ENCODE measurements around the gene ARHGAP4. TPM values are rescaled to one million over a fixed set of nuclear protein-coding genes. Genes with fewer than 3 reads are reported as not detected.

The ARHGAP4 gene
- total and polyA plus RNA-seq, 10 of the 15 experiments (the other 5 are each of a cell fraction or from before 2014, with no cell fraction given): 0.71 to 120 (median 44.3) TPM

DNA sequence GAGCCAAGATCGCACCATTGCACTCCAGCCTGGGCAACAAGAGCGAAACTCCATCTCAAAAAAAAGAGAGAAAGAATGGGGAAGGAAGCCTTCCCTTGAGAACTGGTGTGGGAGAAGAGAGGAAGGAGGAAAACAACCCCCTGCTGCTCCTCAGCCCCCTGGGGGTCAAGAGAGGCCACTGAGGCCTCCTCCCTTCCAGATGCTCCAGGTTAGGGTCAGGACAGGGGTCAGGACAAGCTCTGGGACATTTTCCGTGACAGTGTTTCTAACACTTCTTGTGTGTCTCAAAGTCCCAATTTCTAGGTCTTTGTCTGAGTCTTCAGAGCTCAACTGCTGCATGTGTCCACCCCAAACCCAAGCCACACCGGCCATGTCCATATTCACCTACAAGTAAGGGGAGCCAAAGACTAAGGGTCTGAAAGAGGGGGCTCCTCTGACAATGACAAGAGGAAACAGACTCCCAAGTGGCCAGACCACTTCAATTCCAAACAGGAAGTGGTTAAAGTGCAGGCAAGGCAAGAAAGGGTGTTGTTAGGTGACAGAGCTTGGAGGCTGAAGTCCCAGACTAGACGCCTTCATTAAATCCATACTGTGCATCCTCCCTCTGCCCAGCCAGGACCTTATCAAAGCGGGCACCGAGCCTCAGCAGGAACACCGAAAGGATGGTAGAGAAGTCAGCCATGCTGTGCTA is 48.3 kb downstream of the ARHGAP4 start:
- RAD21 ChIA-PET (ENCODE audit: unreplicated experiment): interaction anchor here (0.6 to 0.7 kb wide), 2 partner anchors 83 to 189 kb away, joined by 3 read pairs; partner anchors contain the start of genes IDH3G and SSR4
- H3K27ac ChIP-seq (ENCODE audit: control insufficient read depth, insufficient read depth): no peak overlapping the region
- H3K79me2 ChIP-seq (ENCODE audit: control insufficient read depth, insufficient read depth, low read length): no peaks in the 10 kb centered on the region
- H3K4me3 ChIP-seq: no peak overlapping the region
- SMC1A ChIA-PET (ENCODE audit: uncharacterized antibody, unreplicated experiment): interaction anchor here (0.6 kb wide), 1 partner anchor 29 kb away, joined by 3 read pairs; no protein-coding TSS in a partner anchor
- no peak for ATAC-seq
- CTCF ChIA-PET: interaction anchor here (0.8 to 1.7 kb wide), 2 partner anchors 18 to 47 kb away, joined by 3 to 11 read pairs; partner anchors contain the start of gene ARHGAP4
- no peak overlapping the region for H3K9ac ChIP-seq (ENCODE audit: control insufficient read depth, insufficient read depth, low read length)
- no peaks in the 10 kb centered on the region; the same call in 2 of the 3 replicates for H3K9me3 ChIP-seq (replicated peaks; ENCODE audit: control insufficient read depth, insufficient read depth, low read length)
- 31% methylated on average over 8 of the region's 8 CpGs for WGBS (ENCODE audit: insufficient coverage, insufficient replicate concordance, low lambda C conversion rate, missing lambda C conversion rate)
- no TSS peak for BruUV-seq (replicated peaks)
- no peak for FAIRE-seq
- in situ Hi-C loops (cut with MboI): no loop called here
- no peak for DNase-seq (ENCODE audit: low read depth, low spot score)
- no peaks in the 10 kb centered on the region for H4K20me1 ChIP-seq (ENCODE audit: control insufficient read depth, insufficient read depth)
- peaks cover 0 to 2% of the 10 kb centered on the region in 2 experiments; a peak in 2 of 4 replicates for H3K27me3 ChIP-seq (replicated peaks in 1 of 2; ENCODE audit: control insufficient read depth in 2 of 2, insufficient read depth in 2 of 2, low read length in 1 of 2)
- H3K4me2 ChIP-seq (ENCODE audit: control insufficient read depth, insufficient read depth): no peak overlapping the region
- intact Hi-C loops (cut with micrococcal nuclease; ENCODE audit: unreplicated experiment): no loop called here
- H2AFZ ChIP-seq (ENCODE audit: control insufficient read depth, low read depth, low read length): no peak overlapping the region
- no peaks in the 10 kb centered on the region for H3K36me3 ChIP-seq (ENCODE audit: control insufficient read depth in 2 of 2, insufficient read depth in 2 of 2, low read length in 1 of 2)
- POLR2A ChIA-PET: interaction anchor here (1.1 to 1.9 kb wide), 3 partner anchors 47 to 214 kb away, joined by 3 to 5 read pairs (median 5); no protein-coding TSS in a partner anchor
- H3K4me1 ChIP-seq (ENCODE audit: control insufficient read depth, insufficient read depth, low read length): no peaks in the 10 kb centered on the region; the same call in 1 of the 2 replicates
- TF ChIP-seq, protein P1, sequence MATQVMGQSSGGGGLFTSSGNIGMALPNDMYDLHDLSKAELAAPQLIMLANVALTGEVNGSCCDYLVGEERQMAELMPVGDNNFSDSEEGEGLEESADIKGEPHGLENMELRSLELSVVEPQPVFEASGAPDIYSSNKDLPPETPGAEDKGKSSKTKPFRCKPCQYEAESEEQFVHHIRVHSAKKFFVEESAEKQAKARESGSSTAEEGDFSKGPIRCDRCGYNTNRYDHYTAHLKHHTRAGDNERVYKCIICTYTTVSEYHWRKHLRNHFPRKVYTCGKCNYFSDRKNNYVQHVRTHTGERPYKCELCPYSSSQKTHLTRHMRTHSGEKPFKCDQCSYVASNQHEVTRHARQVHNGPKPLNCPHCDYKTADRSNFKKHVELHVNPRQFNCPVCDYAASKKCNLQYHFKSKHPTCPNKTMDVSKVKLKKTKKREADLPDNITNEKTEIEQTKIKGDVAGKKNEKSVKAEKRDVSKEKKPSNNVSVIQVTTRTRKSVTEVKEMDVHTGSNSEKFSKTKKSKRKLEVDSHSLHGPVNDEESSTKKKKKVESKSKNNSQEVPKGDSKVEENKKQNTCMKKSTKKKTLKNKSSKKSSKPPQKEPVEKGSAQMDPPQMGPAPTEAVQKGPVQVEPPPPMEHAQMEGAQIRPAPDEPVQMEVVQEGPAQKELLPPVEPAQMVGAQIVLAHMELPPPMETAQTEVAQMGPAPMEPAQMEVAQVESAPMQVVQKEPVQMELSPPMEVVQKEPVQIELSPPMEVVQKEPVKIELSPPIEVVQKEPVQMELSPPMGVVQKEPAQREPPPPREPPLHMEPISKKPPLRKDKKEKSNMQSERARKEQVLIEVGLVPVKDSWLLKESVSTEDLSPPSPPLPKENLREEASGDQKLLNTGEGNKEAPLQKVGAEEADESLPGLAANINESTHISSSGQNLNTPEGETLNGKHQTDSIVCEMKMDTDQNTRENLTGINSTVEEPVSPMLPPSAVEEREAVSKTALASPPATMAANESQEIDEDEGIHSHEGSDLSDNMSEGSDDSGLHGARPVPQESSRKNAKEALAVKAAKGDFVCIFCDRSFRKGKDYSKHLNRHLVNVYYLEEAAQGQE (IDR thresholded peaks at IDR 0.05; ENCODE audit: low read depth, low read length): no peak
- TF ChIP-seq ZNF274 (IDR thresholded peaks at IDR 0.05; ENCODE audit: insufficient read depth, insufficient read length) (no peak), PAX5 (IDR thresholded peaks at IDR 0.05; ENCODE audit: borderline replicate concordance, low read depth, low read length) (no peak), RAD51 (IDR thresholded peaks at IDR 0.05) (no peak), EED (IDR thresholded peaks at IDR 0.05; ENCODE audit: low read depth) (no peak), SIN3A (IDR thresholded peaks at IDR 0.05; ENCODE audit: low read depth, low read length) (no peak)
- TF ChIP-seq, protein P2, sequence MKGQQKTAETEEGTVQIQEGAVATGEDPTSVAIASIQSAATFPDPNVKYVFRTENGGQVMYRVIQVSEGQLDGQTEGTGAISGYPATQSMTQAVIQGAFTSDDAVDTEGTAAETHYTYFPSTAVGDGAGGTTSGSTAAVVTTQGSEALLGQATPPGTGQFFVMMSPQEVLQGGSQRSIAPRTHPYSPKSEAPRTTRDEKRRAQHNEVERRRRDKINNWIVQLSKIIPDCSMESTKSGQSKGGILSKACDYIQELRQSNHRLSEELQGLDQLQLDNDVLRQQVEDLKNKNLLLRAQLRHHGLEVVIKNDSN (IDR thresholded peaks at IDR 0.05; ENCODE audit: borderline replicate concordance, extremely low read length, insufficient read depth, low read depth, low read length): no peak
- TF ChIP-seq, protein P3, sequence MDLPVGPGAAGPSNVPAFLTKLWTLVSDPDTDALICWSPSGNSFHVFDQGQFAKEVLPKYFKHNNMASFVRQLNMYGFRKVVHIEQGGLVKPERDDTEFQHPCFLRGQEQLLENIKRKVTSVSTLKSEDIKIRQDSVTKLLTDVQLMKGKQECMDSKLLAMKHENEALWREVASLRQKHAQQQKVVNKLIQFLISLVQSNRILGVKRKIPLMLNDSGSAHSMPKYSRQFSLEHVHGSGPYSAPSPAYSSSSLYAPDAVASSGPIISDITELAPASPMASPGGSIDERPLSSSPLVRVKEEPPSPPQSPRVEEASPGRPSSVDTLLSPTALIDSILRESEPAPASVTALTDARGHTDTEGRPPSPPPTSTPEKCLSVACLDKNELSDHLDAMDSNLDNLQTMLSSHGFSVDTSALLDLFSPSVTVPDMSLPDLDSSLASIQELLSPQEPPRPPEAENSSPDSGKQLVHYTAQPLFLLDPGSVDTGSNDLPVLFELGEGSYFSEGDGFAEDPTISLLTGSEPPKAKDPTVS (IDR thresholded peaks at IDR 0.05; ENCODE audit: low read depth, low read length): no peak
- TF ChIP-seq, protein P4, sequence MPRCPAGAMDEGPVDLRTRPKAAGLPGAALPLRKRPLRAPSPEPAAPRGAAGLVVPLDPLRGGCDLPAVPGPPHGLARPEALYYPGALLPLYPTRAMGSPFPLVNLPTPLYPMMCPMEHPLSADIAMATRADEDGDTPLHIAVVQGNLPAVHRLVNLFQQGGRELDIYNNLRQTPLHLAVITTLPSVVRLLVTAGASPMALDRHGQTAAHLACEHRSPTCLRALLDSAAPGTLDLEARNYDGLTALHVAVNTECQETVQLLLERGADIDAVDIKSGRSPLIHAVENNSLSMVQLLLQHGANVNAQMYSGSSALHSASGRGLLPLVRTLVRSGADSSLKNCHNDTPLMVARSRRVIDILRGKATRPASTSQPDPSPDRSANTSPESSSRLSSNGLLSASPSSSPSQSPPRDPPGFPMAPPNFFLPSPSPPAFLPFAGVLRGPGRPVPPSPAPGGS (IDR thresholded peaks at IDR 0.05; ENCODE audit: borderline replicate concordance, insufficient read depth, low read depth, low read length, poor library complexity, severe bottlenecking): no peak
- TF ChIP-seq, protein P5, sequence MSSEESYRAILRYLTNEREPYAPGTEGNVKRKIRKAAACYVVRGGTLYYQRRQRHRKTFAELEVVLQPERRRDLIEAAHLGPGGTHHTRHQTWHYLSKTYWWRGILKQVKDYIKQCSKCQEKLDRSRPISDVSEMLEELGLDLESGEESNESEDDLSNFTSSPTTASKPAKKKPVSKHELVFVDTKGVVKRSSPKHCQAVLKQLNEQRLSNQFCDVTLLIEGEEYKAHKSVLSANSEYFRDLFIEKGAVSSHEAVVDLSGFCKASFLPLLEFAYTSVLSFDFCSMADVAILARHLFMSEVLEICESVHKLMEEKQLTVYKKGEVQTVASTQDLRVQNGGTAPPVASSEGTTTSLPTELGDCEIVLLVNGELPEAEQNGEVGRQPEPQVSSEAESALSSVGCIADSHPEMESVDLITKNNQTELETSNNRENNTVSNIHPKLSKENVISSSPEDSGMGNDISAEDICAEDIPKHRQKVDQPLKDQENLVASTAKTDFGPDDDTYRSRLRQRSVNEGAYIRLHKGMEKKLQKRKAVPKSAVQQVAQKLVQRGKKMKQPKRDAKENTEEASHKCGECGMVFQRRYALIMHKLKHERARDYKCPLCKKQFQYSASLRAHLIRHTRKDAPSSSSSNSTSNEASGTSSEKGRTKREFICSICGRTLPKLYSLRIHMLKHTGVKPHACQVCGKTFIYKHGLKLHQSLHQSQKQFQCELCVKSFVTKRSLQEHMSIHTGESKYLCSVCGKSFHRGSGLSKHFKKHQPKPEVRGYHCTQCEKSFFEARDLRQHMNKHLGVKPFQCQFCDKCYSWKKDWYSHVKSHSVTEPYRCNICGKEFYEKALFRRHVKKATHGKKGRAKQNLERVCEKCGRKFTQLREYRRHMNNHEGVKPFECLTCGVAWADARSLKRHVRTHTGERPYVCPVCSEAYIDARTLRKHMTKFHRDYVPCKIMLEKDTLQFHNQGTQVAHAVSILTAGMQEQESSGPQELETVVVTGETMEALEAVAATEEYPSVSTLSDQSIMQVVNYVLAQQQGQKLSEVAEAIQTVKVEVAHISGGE (CRISPR knock-in tag; IDR thresholded peaks at IDR 0.05): no peak

Measured in GM12878 (cell line).